Prostate gland (tissue), 2 donors: ENCODE results near the gene PSMB4. TPM values are rescaled to one million over a fixed set of nuclear protein-coding genes. Genes with fewer than 3 reads are reported as not detected.

Experiments used
- DNase-seq: peaks from one replicate; pipeline ENCODE4 v3.0.0-alpha.2; 2019; ENCODE audit warnings: low spot score
- H3K27ac ChIP-seq, 2 donors: fragments of 200-600 bp; sonication (generic); 2 replicates each; pipeline ENCODE4 v1.5.1; 2017 to 2019
- H3K27me3 ChIP-seq: fragments of 200-600 bp; sonication (generic); replicated peaks from 2 replicates; pipeline ENCODE4 v1.5.1; 2019; ENCODE audit not compliant: insufficient read depth
- H3K36me3 ChIP-seq, 2 donors: fragments of 200-600 bp; sonication (generic); 1 replicate in 1 of 2; 2 replicates in 1 of 2; pipeline versions ENCODE4 v1.5.1 to v1.8.1; 2017 to 2019
- H3K4me1 ChIP-seq: fragments of 200-600 bp; sonication (generic); replicated peaks from 2 replicates; pipeline ENCODE4 v1.5.1; 2019
- H3K4me3 ChIP-seq, 2 donors: fragments of 200-600 bp; sonication (generic); 2 replicates each; pipeline ENCODE4 v1.5.1; 2017 to 2019
- H3K9me3 ChIP-seq: fragments of 200-600 bp; sonication (generic); 2 replicates; pipeline ENCODE4 v1.5.1; 2017
- CTCF ChIP-seq, 4 experiments: fragments of 200-600 bp in 2 of 4; fragments of 450-650 bp in 2 of 4; sonication (generic) in 2 of 4; IDR thresholded peaks; 1 replicate in 3 of 4; 2 replicates in 1 of 4; pipeline ENCODE4 v1.5.1; 2016 to 2019; ENCODE audit warnings: antibody characterized with exemption in 4 of 4, mild to moderate bottlenecking in 2 of 4, moderate library complexity in 2 of 4
- POLR2A ChIP-seq: fragments of 450-650 bp; IDR thresholded peaks from one replicate; pipeline ENCODE4 v1.6.1; 2016; ENCODE audit warnings: antibody characterized with exemption, mild to moderate bottlenecking
- POLR2AphosphoS5 ChIP-seq: sonication (generic); formaldehyde crosslinking; IDR thresholded peaks from one replicate; pipeline ENCODE4 v1.6.1; 2017; ENCODE audit warnings: antibody characterized with exemption
- WGBS: methylation state at CpG from one replicate; pipeline ENCODE4 v1.1.5; 2018; 5-methylcytosine and 5-hydroxymethylcytosine counted together
- intact Hi-C: fragments of 100-400 bp; cut with DNase I; formaldehyde crosslinking; loops from one replicate; pipeline ENCODE4 v1.14.2; 2022
- small RNA-seq, 2 donors: library from RNA; depleted of rRNA; stranded (forward); fragments of <200 nt; gene quantifications; one replicate each; pipeline ENCODE3, GENCODE V24; 2016
- total RNA-seq, 2 donors: library from RNA; depleted of rRNA; stranded (reverse); fragments of >200 nt; gene quantifications; one replicate each; pipeline ENCODE4 v1.1.0, GENCODE V29; 2016

PSMB4 gene
- total RNA-seq, 2 donors from 2014 or later = 229 to 275 TPM

- H3K4me1 ChIP-seq = peaks cover 9% of the 10 kb centered on the region
- intact Hi-C loops = loop anchor here (5.0 kb wide), 1 partner anchor 280 kb away; no protein-coding TSS in a partner anchor
- no peaks in the 10 kb centered on the region for H3K36me3 ChIP-seq
- WGBS = 40% methylated on average over 2 of the region's 2 CpGs
- H3K27me3 ChIP-seq = no peaks in the 10 kb centered on the region
- no peak overlapping the region for H3K27ac ChIP-seq
- DNase-seq = no peak
- H3K9me3 ChIP-seq = no peaks in the 10 kb centered on the region
- TF ChIP-seq POLR2AphosphoS5 (no peak), POLR2A (no peak), CTCF (IDR thresholded peaks at IDR 0.05) (no peak)
- no peak overlapping the region for H3K4me3 ChIP-seq
Measured at GRCh38 chr1:151447696-151448095, 48.3 kb downstream of the PSMB4 start.

Small RNA genes within 50 kb of the gene (small RNA-seq; reads per million reads assigned to genes)
- 0.75 to 0.91 reads per million in 2 donors for gene RNY4P25

Other genes starting within 250 kb of the PSMB4 start
- 1 to 10 TPM; 1.5 to 2.1 TPM for gene TNFAIP8L2, start 242.9 kb upstream of the PSMB4 start, total RNA-seq
- 10 to 100 TPM in 1 of 2 donors, 1 to 10 TPM in 1; 7.3 to 19.3 TPM for gene LYSMD1, start 233.7 kb upstream of the PSMB4 start, total RNA-seq
- gene SCNM1, start 233.4 kb upstream of the PSMB4 start, total RNA-seq = 10 to 100 TPM; 25.1 to 39.5 TPM
- gene TMOD4, start 223.6 kb upstream of the PSMB4 start, total RNA-seq = 1 to 10 TPM in 1 of 2 donors, not detected in 1; 1.7 TPM
- 10 to 100 TPM; 49.4 to 52.7 TPM for gene VPS72, start 209.4 kb upstream of the PSMB4 start, total RNA-seq
- gene PIP5K1A, start 201.0 kb upstream of the PSMB4 start, total RNA-seq = 10 to 100 TPM; 40.2 to 96.7 TPM
- gene PSMD4, start 144.8 kb upstream of the PSMB4 start, total RNA-seq = 100 to 1,000 TPM in 1 of 2 donors, 10 to 100 TPM in 1; 96.1 to 116 TPM
- gene ZNF687, start 117.3 kb upstream of the PSMB4 start, total RNA-seq = 10 to 100 TPM; 30.1 to 46.4 TPM
- 10 to 100 TPM; 60.7 to 91.9 TPM for gene PI4KB, start 72.2 kb upstream of the PSMB4 start, total RNA-seq
- gene RFX5, start 52.3 kb upstream of the PSMB4 start, total RNA-seq = 10 to 100 TPM; 25.5 to 27.2 TPM
- 100 to 1,000 TPM; 104 to 108 TPM for gene SELENBP1, start 26.9 kb upstream of the PSMB4 start, total RNA-seq
- 100 to 1,000 TPM in 1 of 2 donors, 10 to 100 TPM in 1; 34.5 to 126 TPM for gene POGZ, start 59.9 kb downstream of the PSMB4 start, total RNA-seq
- gene CGN, start 111.8 kb downstream of the PSMB4 start, total RNA-seq = 10 to 100 TPM; 23.2 to 37.5 TPM
- 10 to 100 TPM; 15.2 to 29.0 TPM for gene TUFT1, start 140.7 kb downstream of the PSMB4 start, total RNA-seq
- gene SNX27, start 212.5 kb downstream of the PSMB4 start, total RNA-seq = 10 to 100 TPM; 24.1 to 38.4 TPM